Measurements from ENCODE around the gene CEP112. TPM values are rescaled to one million over a fixed set of nuclear protein-coding genes. Genes with fewer than 3 reads are reported as not detected.

CEP112 gene
- total and polyA plus RNA-seq, 2 of the 4 experiments (the other 2 are of a cell fraction), result 2.5 to 5.6 TPM

DNA sequence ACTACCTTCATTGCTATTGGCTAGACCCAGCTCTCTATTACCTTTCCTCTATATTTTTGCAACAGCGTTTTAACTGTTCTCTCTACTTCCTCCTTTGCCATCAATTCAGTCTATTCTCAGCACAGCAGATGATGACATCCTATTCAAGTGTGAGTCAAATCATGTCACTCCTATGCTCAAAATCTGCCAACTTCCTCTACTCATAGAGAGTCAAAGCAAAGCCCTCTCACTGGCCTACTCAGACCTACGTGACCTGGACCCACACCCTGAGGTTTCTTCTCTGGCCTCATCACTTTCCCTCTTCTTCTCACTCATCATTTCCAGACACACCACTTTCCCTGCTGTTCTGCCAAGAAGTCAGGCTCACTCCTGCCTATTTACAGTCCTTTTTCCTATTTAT lies 341.4 kb downstream of the CEP112 start:
- no peak overlapping the region for H4K91ac ChIP-seq (ENCODE audit: insufficient read depth, low read depth, low read length)
- H3K4me3 ChIP-seq (ENCODE audit: insufficient read depth, low read depth, low read length), result no peak overlapping the region
- no peak overlapping the region for H2BK15ac ChIP-seq (ENCODE audit: low read depth, low read length)
- H3K9me1 ChIP-seq (ENCODE audit: insufficient read depth, low read length), result no peaks in the 10 kb centered on the region
- H3K4me1 ChIP-seq (ENCODE audit: control insufficient read depth, insufficient read depth, low read length), result no peaks in the 10 kb centered on the region
- no peak overlapping the region for H3K4me2 ChIP-seq (ENCODE audit: low read depth, low read length)
- no peaks in the 10 kb centered on the region for H3K79me1 ChIP-seq (ENCODE audit: low read depth in 1 of 2, low read length in 2 of 2)
- H2BK20ac ChIP-seq (ENCODE audit: low read depth, low read length), result no peak overlapping the region
- H2BK120ac ChIP-seq (ENCODE audit: low read depth, low read length), result no peak overlapping the region
- H3K23ac ChIP-seq (ENCODE audit: low read depth, low read length), result no peak overlapping the region
- BruUV-seq (replicated peaks), result no TSS peak
- in situ Hi-C loops (cut with MboI; ENCODE audit: low sequenced_read_pairs), result no loop called here
- no peaks in the 10 kb centered on the region for H3K27me3 ChIP-seq (ENCODE audit: control insufficient read depth, insufficient read depth, low read length)
- no peak overlapping the region for H2AK9ac ChIP-seq (replicated peaks; ENCODE audit: low read depth, low read length, poor library complexity)
- DNase-seq, result peak; percentile 29
- CTCF ChIA-PET, result no interaction called here
- no peak for TF ChIP-seq MXI1 (IDR thresholded peaks at IDR 0.05; ENCODE audit: borderline replicate concordance, low read depth, low read length)
- no peak for TF ChIP-seq CEBPB (IDR thresholded peaks at IDR 0.05; ENCODE audit: low read depth, low read length)
- TF ChIP-seq RCOR1 (IDR thresholded peaks at IDR 0.05; ENCODE audit: insufficient replicate concordance, low read length), result no peak
- TF ChIP-seq MAFK (IDR thresholded peaks at IDR 0.05; ENCODE audit: low read depth, low read length), result no peak
- no peak for TF ChIP-seq BHLHE40 (IDR thresholded peaks at IDR 0.05; ENCODE audit: low read depth, low read length)
- no peak for TF ChIP-seq FOS (IDR thresholded peaks at IDR 0.05; ENCODE audit: low read depth, low read length)
- dilution Hi-C loops (cut with HindIII; ENCODE audit: low sequenced_read_pairs, unreplicated experiment), result no loop called here
- no peak overlapping the region for H2BK5ac ChIP-seq (ENCODE audit: low read depth, low read length, poor library complexity, severe bottlenecking)
- H3K9me3 ChIP-seq (ENCODE audit: control insufficient read depth, insufficient read depth, low read length), result no peaks in the 10 kb centered on the region
- no peak overlapping the region for H3K56ac ChIP-seq (ENCODE audit: extremely low read depth, insufficient read depth, low read length)
- no peak overlapping the region for H2AFZ ChIP-seq (replicated peaks; ENCODE audit: low read length, poor library complexity)
- H4K20me1 ChIP-seq (ENCODE audit: insufficient read depth, low read length), result no peaks in the 10 kb centered on the region
- 82% methylated on average over 2 of the region's 2 CpGs; no CpG with 5 or more reads in 1 of the 2 experiments for WGBS, 2 experiments (ENCODE audit: extremely low coverage in 2 of 2, insufficient read length in 1 of 2)
- ATAC-seq (ENCODE audit: low read depth), result no peak
- no peaks in the 10 kb centered on the region for H3K36me3 ChIP-seq (ENCODE audit: control insufficient read depth, insufficient read depth, low read length)
- POLR2A ChIA-PET (ENCODE audit: unreplicated experiment), result no interaction called here
- H4K8ac ChIP-seq (ENCODE audit: low read depth in 2 of 2, low read length in 2 of 2), result no peak overlapping the region
- H3K9ac ChIP-seq (ENCODE audit: low read depth, low read length), result no peak overlapping the region
- no peak overlapping the region for H3K4ac ChIP-seq (ENCODE audit: low read depth, low read length)
- no peak overlapping the region for H3K18ac ChIP-seq (ENCODE audit: low read depth, low read length)
- intact Hi-C loops (cut with micrococcal nuclease), result no loop called here
- no peak overlapping the region for H4K5ac ChIP-seq (ENCODE audit: low read depth, low read length)
- H2AK5ac ChIP-seq (ENCODE audit: low read depth, low read length), result no peak overlapping the region
- no peak overlapping the region for H3K27ac ChIP-seq (ENCODE audit: insufficient read depth, low read length)
- no peak overlapping the region for H3K14ac ChIP-seq (replicated peaks; ENCODE audit: low read depth, low read length)

Measured in IMR-90 (cell line).